GM19468 (cell line): ENCODE measurements around the gene GON4L.
"Not testable (repeated sequence)": the region's sequence is repeated elsewhere in the genome, so short reads cannot be mapped to it uniquely, and the experiment has no call there.

Experiments used
- ATAC-seq: cut with Tn5 transposase; IDR thresholded peaks from one replicate; pipeline ENCODE4 v1.9.1; 2021; ENCODE audit warnings: mild to moderate bottlenecking, moderate library complexity, moderate number of reproducible peaks; ENCODE audit not compliant: unreplicated experiment; ENCODE audit errors: extremely low read depth

The GON4L gene

GRCh38 chr1:155709391-155709790 lies 147.6 kb downstream of the GON4L start:
- ATAC-seq: no peak

- ATAC-seq: no peak
Observed at GRCh38 chr1:155706139-155706538, 150.9 kb downstream of the GON4L start.

GRCh38 chr1:155704414-155704813 lies 152.6 kb downstream of the GON4L start:
- not testable (repeated sequence) for ATAC-seq

GRCh38 chr1:155703216-155703615 lies 153.8 kb downstream of the GON4L start:
- no peak for ATAC-seq

GRCh38 chr1:155701675-155702074 lies 155.3 kb downstream of the GON4L start:
- not testable (repeated sequence) for ATAC-seq
